ENCODE data around the gene PPARD.

The PPARD gene

GRCh38 chr6:35397806-35398418 is 55.6 kb downstream of the PPARD start:
- TF ChIP-seq TCF12 (IDR thresholded peaks at IDR 0.05; ENCODE audit: low read depth) = no peak
- TF ChIP-seq FOXM1 (IDR thresholded peaks at IDR 0.05; ENCODE audit: borderline replicate concordance, low read depth) = no peak
- TF ChIP-seq TEAD4 (IDR thresholded peaks at IDR 0.05) = no peak
- TF ChIP-seq REST (IDR thresholded peaks at IDR 0.05; ENCODE audit: low read depth) = no peak
- no peak for TF ChIP-seq NFIC (IDR thresholded peaks at IDR 0.05)
- no peak for TF ChIP-seq EP300 (IDR thresholded peaks at IDR 0.05; ENCODE audit: borderline replicate concordance)
- no peak for TF ChIP-seq MAX (IDR thresholded peaks at IDR 0.05)
- no peak for TF ChIP-seq EGR1 (IDR thresholded peaks at IDR 0.05)
- no peak for TF ChIP-seq RAD21 (IDR thresholded peaks at IDR 0.05; ENCODE audit: low read depth)
- TF ChIP-seq YY1 (IDR thresholded peaks at IDR 0.05; ENCODE audit: low read depth) = no peak
- TF ChIP-seq CREB1 (IDR thresholded peaks at IDR 0.05; ENCODE audit: low read depth) = no peak
- no peak for TF ChIP-seq ZBTB7A (IDR thresholded peaks at IDR 0.05; ENCODE audit: low read depth)
- TF ChIP-seq USF1 (IDR thresholded peaks at IDR 0.05) = no peak
- no peak for TF ChIP-seq CEBPB (IDR thresholded peaks at IDR 0.05)
- no peak for TF ChIP-seq TAF1 (IDR thresholded peaks at IDR 0.05; ENCODE audit: low read depth)

- TF ChIP-seq EGR1 (IDR thresholded peaks at IDR 0.05) (no peak), TAF1 (IDR thresholded peaks at IDR 0.05; ENCODE audit: low read depth) (no peak), CREB1 (IDR thresholded peaks at IDR 0.05; ENCODE audit: low read depth) (no peak), RAD21 (IDR thresholded peaks at IDR 0.05; ENCODE audit: low read depth) (no peak), CEBPB (IDR thresholded peaks at IDR 0.05) (no peak), REST (IDR thresholded peaks at IDR 0.05; ENCODE audit: low read depth) (no peak), FOXM1 (IDR thresholded peaks at IDR 0.05; ENCODE audit: borderline replicate concordance, low read depth) (no peak), EP300 (IDR thresholded peaks at IDR 0.05; ENCODE audit: borderline replicate concordance) (no peak), YY1 (IDR thresholded peaks at IDR 0.05; ENCODE audit: low read depth) (no peak)
These were observed 56.2 kb downstream of the PPARD start for GRCh38 chr6:35398526-35398925.

GRCh38 chr6:35400111-35400510 is 57.8 kb downstream of the PPARD start:
- no peak for TF ChIP-seq YY1 (IDR thresholded peaks at IDR 0.05; ENCODE audit: low read depth)
- no peak for TF ChIP-seq TEAD4 (IDR thresholded peaks at IDR 0.05)
- no peak for TF ChIP-seq NFIC (IDR thresholded peaks at IDR 0.05)
- no peak for TF ChIP-seq TAF1 (IDR thresholded peaks at IDR 0.05; ENCODE audit: low read depth)
- no peak for TF ChIP-seq CEBPB (IDR thresholded peaks at IDR 0.05)
- no peak for TF ChIP-seq REST (IDR thresholded peaks at IDR 0.05; ENCODE audit: low read depth)

- TF ChIP-seq MAX (IDR thresholded peaks at IDR 0.05) = no peak
- peak; percentile 44; the same call in 1 of the 2 replicates for TF ChIP-seq NFIC (IDR thresholded peaks at IDR 0.05)
These were observed 58.5 kb downstream of the PPARD start for GRCh38 chr6:35400901-35401311.

- no peak for TF ChIP-seq YY1 (IDR thresholded peaks at IDR 0.05; ENCODE audit: low read depth)
These were observed 59.2 kb downstream of the PPARD start for GRCh38 chr6:35401514-35401913.
